Heart left ventricle (tissue), 16 donors: ENCODE data around the gene ASXL1. TPM values are rescaled to one million over a fixed set of nuclear protein-coding genes. Genes with fewer than 3 reads are reported as not detected.
A peak's percentile ranks its signal among the peaks of the same experiment; 100 is the strongest.
"Not testable (repeated sequence)": the region's sequence is repeated elsewhere in the genome, so short reads cannot be mapped to it uniquely, and the experiment has no call there.

Experiments used
- ATAC-seq, 4 donors: fragments of 200-7000 bp; cut with Tn5 transposase; one replicate each; pipeline ENCODE4 v1.9.1; 2020 to 2022; ENCODE audit warnings: moderate library complexity in 4 of 4, mild to moderate bottlenecking in 3 of 4, moderate number of reproducible peaks in 1 of 4
- DNase-seq, 5 donors: peaks; one replicate each; pipeline ENCODE4 v3.0.0-alpha.2; 2020
- H3K27ac ChIP-seq, 12 donors: fragments of 200-600 bp; sonication (generic) in 4 of 12; one replicate each; pipeline versions ENCODE4 v1.5.0 to v1.8.0; 2016 to 2022; ENCODE audit warnings: mild to moderate bottlenecking in 2 of 12
- H3K27me3 ChIP-seq, 9 donors: fragments of 200-600 bp; sonication (generic) in 2 of 9; one replicate each; pipeline versions ENCODE4 v1.5.1 to v1.8.0; 2016 to 2022; ENCODE audit warnings: mild to moderate bottlenecking in 3 of 9
- H3K36me3 ChIP-seq, 9 donors: fragments of 200-600 bp; sonication (generic) in 2 of 9; one replicate each; pipeline versions ENCODE4 v1.5.0 to v1.8.0; 2018 to 2022; ENCODE audit warnings: mild to moderate bottlenecking in 2 of 9
- H3K4me1 ChIP-seq, 12 donors: fragments of 200-600 bp; sonication (generic) in 4 of 12; one replicate each; pipeline versions ENCODE4 v1.5.0 to v1.8.0; 2016 to 2022; ENCODE audit warnings: mild to moderate bottlenecking in 3 of 12
- H3K4me3 ChIP-seq, 12 donors: fragments of 200-600 bp; sonication (generic) in 4 of 12; one replicate each; pipeline versions ENCODE4 v1.5.0 to v1.8.0; 2017 to 2022; ENCODE audit warnings: mild to moderate bottlenecking in 9 of 12, moderate library complexity in 4 of 12
- H3K9me3 ChIP-seq, 12 donors: fragments of 200-600 bp; sonication (generic) in 4 of 12; one replicate each; pipeline versions ENCODE4 v1.5.0 to v1.8.0; 2016 to 2022; ENCODE audit warnings: mild to moderate bottlenecking in 1 of 12
- CTCF ChIP-seq, 12 donors: fragments of 200-600 bp; sonication (generic) in 4 of 12; IDR thresholded peaks; one replicate each; pipeline versions ENCODE4 v1.5.0 to v1.8.0; 2018 to 2022; ENCODE audit warnings: antibody characterized with exemption in 12 of 12, mild to moderate bottlenecking in 5 of 12
- POLR2A ChIP-seq, 2 donors: fragments of 450-650 bp; IDR thresholded peaks; one replicate each; pipeline ENCODE4 v1.6.1; 2017; ENCODE audit warnings: antibody characterized with exemption in 2 of 2, mild to moderate bottlenecking in 2 of 2, moderate library complexity in 2 of 2
- WGBS, 4 donors: extraction: QIAGEN DNeasy Blood & Tissue Kit in 2 of 4; methylation state at CpG; one replicate each; pipeline versions ENCODE4 v1.1.5 to v1.1.7; 2013 to 2018; 5-methylcytosine and 5-hydroxymethylcytosine counted together
- intact Hi-C, 10 donors: fragments of 100-400 bp; cut with DNase I; formaldehyde crosslinking; loops; one replicate each; pipeline versions ENCODE4 v1.11.1 to v1.14.2; 2022
- polyA plus RNA-seq, 2 donors: library from polyadenylated mRNA; stranded (reverse); fragments of 200-250 nt; gene quantifications; one replicate each; pipeline ENCODE4 v1.2.3, GENCODE V29; 2013
- total RNA-seq, 9 donors: library from RNA; depleted of rRNA in 2 of 9; stranded (reverse); fragments of >200 nt in 2 of 9; fragmentation: NEBNext Ultra II Directional in 3 of 9; extraction: Animal tissue kit (Norgen Biotek cat#: 25700) in 3 of 9; gene quantifications; one replicate each; pipeline versions ENCODE4 v1.1.0 to v1.2.4, GENCODE V29; 2016 to 2023
- donor health status: ischemic (EF 13 %, LVEDD 7.1; RV severe dilation, severe dysfunction).
- donor health status: healthy with polysubstance abuse.
- donor health status: DM: no; HTN: yes; CAD: no.
- donor health status: DM: no; HTN: no; CAD: no.
- donor health status: ischemic (EF 25% LVEDD 6.9; RV normal size, moderate dysfunction).
- donor health status: ischemic (EF 25% LVEDD 5.7; RV mildly dilated, moderate dysfunction).
- donor health status: healthy.
- donor health status: DM: yes; HTN: yes; CAD: no.
- donor health status: ischemic (EF 35%, LVEDD 5.7; RV mildly dilated, moderate dysfunction).
- donor health status: nonischemic (EF 11% LVEDD 7.7; RV severe dilation, severe dysfunction).
- donor health status: DM: yes; HTN: yes; CAD: no.
- donor health status: PGD.
- donor health status: ischemic (EF 29% LVEDD 5.4; RV normal size, mild dysfunction).
- donor health status: nonischemic (EF 23%, LVEDD 6.1; RV moderate dilation, normal function).

Gene ASXL1
- total and polyA plus RNA-seq, 11 donors: 15.1 to 50.1 (median 26.5) TPM

GRCh38 chr20:32380745-32381144, 22.6 kb downstream of the ASXL1 start:
- H3K4me1 ChIP-seq: peaks cover 0 to 19% (median 14%) of the 10 kb centered on the region in 12 donors
- H3K36me3 ChIP-seq: peaks cover 0 to 48% (median 29%) of the 10 kb centered on the region in 9 donors
- 91 to 98% (median 95%) methylated on average over 3 of the region's 3 CpGs for WGBS, 4 donors
- intact Hi-C loops: no loop called here
- H3K27me3 ChIP-seq: no peaks in the 10 kb centered on the region
- no peak for DNase-seq
- no peak overlapping the region for H3K27ac ChIP-seq
- TF ChIP-seq CTCF (IDR thresholded peaks at IDR 0.05) (no peak), POLR2A (IDR thresholded peaks at IDR 0.05) (no peak)
- H3K4me3 ChIP-seq: no peak overlapping the region
- no peaks in the 10 kb centered on the region for H3K9me3 ChIP-seq
- ATAC-seq: no peak

GRCh38 chr20:32382102-32382950, 24.2 kb downstream of the ASXL1 start:
- peaks cover 0 to 39% (median 26%) of the 10 kb centered on the region in 9 donors for H3K36me3 ChIP-seq
- ATAC-seq: no peak
- H3K27me3 ChIP-seq: no peaks in the 10 kb centered on the region
- H3K4me3 ChIP-seq: no peak overlapping the region
- no peak for TF ChIP-seq CTCF (IDR thresholded peaks at IDR 0.05)
- TF ChIP-seq POLR2A (IDR thresholded peaks at IDR 0.05): no peak
- H3K4me1 ChIP-seq: peaks cover 0 to 28% (median 22%) of the 10 kb centered on the region in 12 donors
- DNase-seq: no peak
- no peak overlapping the region for H3K27ac ChIP-seq
- 87 to 94% (median 91%) methylated on average over 11 of the region's 11 CpGs for WGBS, 4 donors
- H3K9me3 ChIP-seq: no peaks in the 10 kb centered on the region
- intact Hi-C loops: no loop called here

- Histone ChIP-seq H3K4me1 (peaks cover 0 to 35% (median 21%) of the 10 kb centered on the region in 12 donors), H3K36me3 (peaks cover 0 to 36% (median 22%) of the 10 kb centered on the region in 9 donors)
- H3K27ac ChIP-seq, H3K27me3 ChIP-seq, ATAC-seq, H3K4me3 ChIP-seq, DNase-seq, intact Hi-C loops, H3K9me3 ChIP-seq: not testable (repeated sequence)
- WGBS, 4 donors: 92 to 97% (median 96%) methylated on average over 9 of the region's 9 CpGs
Measured at GRCh38 chr20:32383441-32383840, 25.3 kb downstream of the ASXL1 start.

GRCh38 chr20:32385541-32385940, 27.4 kb downstream of the ASXL1 start:
- H3K4me1 ChIP-seq: peaks cover 0 to 35% (median 19%) of the 10 kb centered on the region in 12 donors
- ATAC-seq (no peak), DNase-seq (no peak)
- intact Hi-C loops: no loop called here
- H3K4me3 ChIP-seq: peak overlapping the region in 6 of 12 donors; percentile 10 to 34 (median 24)
- H3K9me3 ChIP-seq: no peaks in the 10 kb centered on the region
- no peak for TF ChIP-seq POLR2A (IDR thresholded peaks at IDR 0.05)
- no peak for TF ChIP-seq CTCF (IDR thresholded peaks at IDR 0.05)
- H3K36me3 ChIP-seq: peaks cover 0 to 27% (median 16%) of the 10 kb centered on the region in 9 donors
- WGBS, 4 donors: 24 to 44% (median 31%) methylated on average over 3 of the region's 3 CpGs
- peak overlapping the region in 2 of 12 donors; percentile 4 to 47 for H3K27ac ChIP-seq
- no peaks in the 10 kb centered on the region for H3K27me3 ChIP-seq
